Skin epidermis (tissue), 12 donors: ENCODE results near the gene KRT36.

Source experiments
- H3K27ac ChIP-seq, 21 experiments: fragments of 200-600 bp; sonication (generic) in 11 of 21; one replicate each; pipeline ENCODE4 v1.5.0; 2020; ENCODE audit warnings: mild to moderate bottlenecking in 3 of 21, inconsistent platforms in 2 of 21, moderate library complexity in 2 of 21
- H3K4me3 ChIP-seq, 7 experiments: fragments of 200-600 bp; sonication (generic) in 2 of 7; one replicate each; pipeline ENCODE4 v1.5.0; 2020; ENCODE audit warnings: inconsistent platforms in 2 of 7, mild to moderate bottlenecking in 2 of 7, moderate library complexity in 1 of 7

The KRT36 gene

DNA sequence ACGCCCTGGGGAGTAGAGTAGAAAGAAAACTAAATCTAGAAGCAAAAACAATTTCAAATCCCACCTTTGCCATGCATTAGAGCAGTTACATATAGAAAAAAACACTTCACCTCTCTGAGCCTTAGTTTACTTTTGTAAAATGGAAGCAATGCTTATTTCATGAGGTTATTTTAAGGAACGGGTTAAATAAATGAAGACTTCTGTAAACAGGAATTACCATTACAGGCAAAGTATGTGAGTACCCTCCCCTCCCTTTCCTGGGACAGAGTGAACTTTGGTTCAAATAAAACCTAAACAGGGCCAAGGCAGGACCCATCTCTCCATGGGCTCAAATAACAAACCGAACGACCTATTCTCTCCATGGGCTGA, 33.5 kb upstream of the KRT36 start:
- Histone ChIP-seq H3K4me3 (no peak overlapping the region), H3K27ac (no peak overlapping the region)

GRCh38 chr17:41522301-41523224, 32.9 kb upstream of the KRT36 start:
- Histone ChIP-seq H3K4me3 (no peak overlapping the region), H3K27ac (peak overlapping the region in 4 of 21 experiments; percentile 2 to 29 (median 12))

GRCh38 chr17:41521574-41522261, 32.0 kb upstream of the KRT36 start:
- Histone ChIP-seq H3K27ac (peak overlapping the region in 4 of 21 experiments; percentile 2 to 42 (median 34)), H3K4me3 (no peak overlapping the region)

DNA sequence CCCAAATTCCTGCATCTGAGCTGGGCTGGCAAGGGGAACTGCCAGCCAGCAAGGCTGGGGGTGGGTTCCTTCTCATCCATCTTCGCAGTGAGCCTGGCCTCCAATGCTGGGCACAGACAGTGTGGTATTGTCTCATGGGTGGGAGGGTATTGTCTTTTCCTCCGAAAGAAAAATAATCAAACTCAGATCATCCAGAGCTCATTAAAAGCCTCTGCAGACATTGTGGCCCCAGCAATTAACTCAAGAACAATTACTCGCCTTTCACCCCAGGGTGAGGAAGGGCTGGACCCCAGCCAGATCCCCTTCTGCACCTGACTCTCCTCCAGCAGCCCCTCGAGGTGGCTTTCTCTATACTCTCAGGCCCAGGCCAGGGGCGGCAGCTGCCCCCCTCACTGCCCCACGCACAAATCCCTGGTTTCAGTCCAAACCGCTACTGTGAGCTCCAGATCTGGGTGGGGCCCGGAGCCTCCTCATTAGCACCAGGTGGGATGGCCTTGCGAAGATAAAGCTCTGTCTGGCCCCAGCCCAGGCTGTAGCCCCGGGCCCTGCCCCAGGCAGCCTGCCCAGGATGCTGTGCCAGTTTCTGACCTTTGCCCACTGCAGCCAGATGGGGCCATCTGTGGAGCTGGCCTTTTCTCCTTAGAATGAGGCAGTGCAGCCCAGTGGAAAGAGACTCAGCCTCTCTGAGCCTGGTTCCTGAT, 31.3 kb upstream of the KRT36 start:
- peak overlapping the region in 3 of 21 experiments; percentile 42 to 68 (median 51) for H3K27ac ChIP-seq
- no peak overlapping the region for H3K4me3 ChIP-seq

- peak overlapping the region in 1 of 7 experiments; percentile 49 for H3K4me3 ChIP-seq
- peak overlapping the region in 7 of 21 experiments; percentile 29 to 68 (median 51) for H3K27ac ChIP-seq
These were observed 30.0 kb upstream of the KRT36 start for GRCh38 chr17:41519501-41520224.

DNA sequence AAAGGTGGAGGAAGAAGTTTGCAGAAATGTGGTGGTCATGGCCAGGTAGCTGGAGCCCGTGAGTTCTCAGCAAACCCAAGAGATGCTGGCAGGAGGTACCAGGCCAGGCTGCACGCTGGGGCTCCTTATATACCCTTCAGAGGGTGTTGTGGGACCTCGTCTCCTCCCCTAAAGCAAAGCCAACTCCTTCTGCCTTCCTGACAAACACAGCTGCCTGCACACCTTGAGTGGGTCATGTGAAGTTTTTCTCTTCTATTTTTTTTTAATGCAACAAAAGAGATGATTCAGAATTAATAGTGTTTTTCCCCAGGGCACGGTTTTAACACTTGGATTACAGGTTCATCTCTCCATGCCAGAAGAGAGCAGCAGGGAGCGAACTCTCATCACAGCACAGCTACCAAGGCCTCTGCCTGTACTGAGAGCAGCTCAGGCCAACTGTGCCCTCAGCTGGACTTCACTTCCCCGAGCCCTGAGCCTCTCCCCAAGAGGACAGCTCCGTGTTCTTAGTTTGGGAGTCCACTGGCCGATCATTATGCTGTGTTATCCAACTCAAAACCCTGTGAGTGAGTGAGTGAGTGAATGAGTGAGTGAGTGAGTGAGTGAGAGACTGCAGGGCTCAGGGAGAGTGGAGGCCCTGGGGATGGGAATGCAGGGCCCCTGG, 29.2 kb upstream of the KRT36 start, which contains the start of gene KRT15:
Gene KRT15, minus strand, starts transcription at position 102 of the 661 bp plus-strand sequence. Its CDS starts 63 bp downstream, at position 39.
- Histone ChIP-seq H3K4me3 (peak within 1 kb of the TSS; percentile 3 to 49 (median 13)), H3K27ac (peak within 1 kb of the TSS in 10 of 21 experiments; percentile 24 to 68 (median 46))

DNA sequence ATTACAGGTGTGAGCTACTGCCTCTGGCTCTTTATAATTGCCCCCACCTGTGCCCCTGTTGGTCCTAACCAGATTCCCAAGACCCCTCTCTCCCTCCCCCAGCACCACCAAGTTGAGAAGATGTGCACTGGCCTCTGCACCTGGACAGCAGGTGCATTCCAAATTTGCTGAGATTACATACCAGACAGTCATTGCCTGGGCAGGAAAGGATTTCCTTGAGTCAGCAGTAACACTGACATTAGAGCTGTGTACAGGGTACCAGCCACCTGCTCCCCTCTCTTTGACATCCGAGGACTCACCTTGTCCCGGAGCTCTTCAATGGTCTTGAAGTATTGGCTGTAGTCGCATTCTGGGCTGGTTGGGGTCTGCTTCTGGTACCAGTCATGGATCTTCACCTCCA, 28.3 kb upstream of the KRT36 start:
- peak overlapping the region; percentile 3 to 49 (median 13) for H3K4me3 ChIP-seq
- H3K27ac ChIP-seq, result peak overlapping the region in 7 of 21 experiments; percentile 24 to 68 (median 46)

DNA sequence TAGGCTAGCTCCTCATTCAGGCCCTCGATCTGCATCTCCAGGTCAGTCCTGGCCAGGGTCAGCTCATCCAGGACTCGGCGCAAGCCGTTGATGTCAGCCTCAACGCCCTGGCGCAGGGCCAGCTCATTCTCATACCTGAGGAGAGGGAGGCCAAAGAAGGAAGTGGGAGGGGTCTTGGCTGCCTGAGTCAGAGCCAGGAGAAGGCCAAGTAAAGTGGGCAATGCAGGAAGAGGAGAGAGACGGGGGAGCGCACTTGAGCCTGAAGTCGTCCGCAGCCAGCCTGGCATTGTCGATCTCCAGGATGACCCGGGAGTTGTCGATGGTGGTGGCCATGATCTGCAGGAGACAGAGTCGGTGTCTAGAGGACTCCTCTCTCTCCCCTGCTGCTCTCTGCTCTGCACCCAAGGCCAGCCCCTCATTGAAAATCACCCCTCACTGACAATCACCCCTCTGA, 27.1 kb upstream of the KRT36 start:
- H3K27ac ChIP-seq, result peak overlapping the region in 7 of 21 experiments; percentile 8 to 68 (median 46)
- H3K4me3 ChIP-seq, result peak overlapping the region in 5 of 7 experiments; percentile 12 to 49 (median 37)

DNA sequence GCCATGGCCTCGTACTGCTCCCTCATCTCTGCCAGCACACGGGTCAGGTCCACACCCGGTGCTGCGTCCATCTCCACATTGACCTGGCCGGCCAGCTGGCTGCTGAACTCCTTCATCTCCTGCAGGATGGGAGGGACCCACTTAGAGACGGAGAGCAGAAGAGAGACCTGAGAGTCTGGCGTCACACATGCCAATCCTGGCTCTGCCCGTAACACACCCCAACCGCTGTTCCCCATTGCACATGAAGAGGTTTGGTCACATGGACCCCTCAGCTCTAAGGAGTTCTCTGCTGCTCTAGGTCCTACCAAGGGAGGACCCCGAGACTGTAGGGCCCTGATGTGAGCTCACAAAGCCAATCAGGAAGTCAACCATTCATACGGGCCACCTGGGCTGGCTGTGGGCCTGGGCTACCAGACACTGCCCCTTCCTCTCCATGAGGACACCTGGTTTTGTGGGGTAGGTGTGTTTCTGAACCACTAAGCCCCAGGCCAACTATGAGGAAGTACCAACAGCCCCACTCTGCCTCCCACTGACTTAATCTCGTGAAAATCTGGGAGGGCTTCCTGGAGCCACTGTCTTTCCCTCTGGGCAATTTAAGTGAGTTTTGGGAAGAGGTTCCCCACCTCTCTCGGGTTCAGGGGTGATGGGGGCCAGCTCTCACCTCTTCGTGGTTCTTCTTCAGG, 26.6 kb upstream of the KRT36 start:
- Histone ChIP-seq H3K27ac (peak overlapping the region in 7 of 21 experiments; percentile 2 to 68 (median 29)), H3K4me3 (peak overlapping the region in 5 of 7 experiments; percentile 4 to 49 (median 37))

DNA sequence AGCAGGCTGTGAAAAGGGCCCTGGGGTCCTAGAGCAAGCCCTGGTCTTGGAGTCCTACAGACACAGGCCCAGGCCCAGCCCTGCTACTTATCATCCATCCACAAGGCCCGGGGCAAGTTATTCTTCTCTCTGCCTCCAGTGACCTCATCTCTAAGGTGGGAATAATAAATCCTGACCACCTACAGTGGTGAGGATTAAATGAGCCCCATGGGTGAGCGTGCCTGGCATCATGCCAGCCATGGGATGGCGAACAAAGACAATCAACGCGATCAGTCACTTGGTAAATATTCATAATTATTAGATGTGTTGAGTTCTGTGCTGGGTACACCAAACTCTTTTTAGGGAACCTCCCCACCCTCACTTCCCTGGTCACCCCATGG, 23.4 kb upstream of the KRT36 start:
- no peak overlapping the region for H3K27ac ChIP-seq

DNA sequence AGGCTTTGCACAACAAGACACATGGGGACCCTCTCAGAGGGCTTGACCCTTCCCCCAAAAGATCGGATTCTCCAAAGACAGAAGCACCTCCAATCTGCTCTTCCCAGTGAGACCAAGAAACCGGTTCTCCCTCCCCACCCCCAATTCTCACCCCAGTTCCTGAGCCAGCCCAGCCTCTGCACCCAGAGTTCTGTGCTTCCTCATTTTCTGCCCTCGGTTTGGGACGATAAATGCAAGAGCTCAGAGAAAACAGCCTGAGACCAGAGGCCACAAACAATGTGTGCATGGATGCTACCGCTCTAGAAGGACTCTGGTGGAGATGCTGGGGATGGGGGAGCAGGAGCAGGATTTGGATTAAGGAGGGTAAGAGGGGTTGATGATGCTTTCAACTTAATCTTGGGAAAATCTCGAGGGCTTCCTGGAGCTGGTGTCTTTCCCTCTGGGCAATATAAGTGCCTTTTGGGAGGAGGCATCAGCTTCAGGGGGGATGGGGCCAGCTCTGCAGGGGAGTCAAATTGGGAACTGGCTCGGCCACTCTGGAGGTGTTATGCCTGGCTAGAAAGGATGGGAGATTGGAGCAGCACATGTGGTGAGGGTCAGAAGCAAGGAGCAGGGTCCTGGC, 22.9 kb upstream of the KRT36 start:
- Histone ChIP-seq H3K4me3 (no peak overlapping the region), H3K27ac (no peak overlapping the region)

More for the DNA sequence above, 23.4 kb upstream of the KRT36 start:
- H3K4me3 ChIP-seq, result no peak overlapping the region

- no peak overlapping the region for H3K27ac ChIP-seq
- H3K4me3 ChIP-seq, result no peak overlapping the region
These were observed 22.0 kb upstream of the KRT36 start for GRCh38 chr17:41511716-41512115.

DNA sequence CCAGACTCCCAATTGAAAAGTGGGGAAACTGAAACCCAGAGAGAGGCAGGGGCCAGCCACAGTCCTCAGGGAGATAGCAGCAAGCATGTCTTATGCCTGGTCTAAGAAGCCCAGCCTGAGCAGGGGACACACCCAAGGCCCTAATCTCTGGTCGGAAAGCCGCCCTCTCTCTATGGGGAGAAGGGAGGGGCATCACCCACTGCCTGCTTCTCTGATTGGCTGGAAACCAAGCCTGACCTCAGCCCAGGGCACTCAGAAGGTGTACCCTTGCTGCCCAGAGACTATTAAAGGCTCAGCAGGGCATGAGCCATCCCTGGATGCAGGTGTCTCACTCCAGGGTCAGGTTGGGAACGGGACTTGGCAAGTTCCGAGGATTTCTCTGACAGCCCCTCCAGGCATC, 21.4 kb upstream of the KRT36 start:
- Histone ChIP-seq H3K4me3 (no peak overlapping the region), H3K27ac (no peak overlapping the region)

DNA sequence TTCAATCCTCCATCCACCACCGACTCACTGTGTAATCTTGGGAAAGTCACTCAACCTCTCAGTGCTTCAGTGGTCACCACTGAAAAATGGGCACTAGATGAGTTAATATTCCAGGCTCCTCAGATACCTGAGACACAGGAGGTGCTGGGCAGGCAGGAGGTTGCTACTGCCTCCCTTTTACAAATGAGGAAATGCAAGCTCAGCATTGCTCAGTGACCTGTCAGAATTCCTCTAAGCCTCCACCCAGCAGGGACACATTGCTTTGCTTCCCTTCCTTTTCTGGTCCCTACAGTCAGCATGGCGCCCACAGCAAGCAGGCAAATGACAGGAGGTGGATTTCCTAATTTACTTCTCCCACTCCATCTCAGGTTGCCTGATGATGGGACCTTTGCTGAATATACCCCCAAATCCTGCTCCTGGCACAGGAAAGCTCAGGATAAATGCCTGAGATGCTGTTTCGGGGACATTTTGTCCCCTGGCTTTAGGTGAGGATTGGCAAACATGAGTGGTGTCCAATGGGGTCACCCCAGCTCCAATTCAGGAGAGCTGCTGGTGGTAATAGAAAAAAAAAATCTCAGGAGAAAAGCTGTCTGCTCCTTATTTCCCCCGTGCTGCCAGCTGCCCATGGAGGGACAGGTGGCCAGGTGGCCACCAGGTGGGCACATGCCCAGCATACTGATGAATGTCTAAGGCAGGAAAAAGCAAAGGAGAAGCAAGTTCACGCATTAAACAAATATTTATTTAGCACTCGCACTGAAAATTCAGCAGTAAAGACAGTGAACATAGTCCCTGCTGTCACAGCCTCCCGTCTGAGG, 20.7 kb upstream of the KRT36 start:
- Histone ChIP-seq H3K4me3 (no peak overlapping the region), H3K27ac (no peak overlapping the region)

GRCh38 chr17:41507315-41507880, 17.7 kb upstream of the KRT36 start:
- Histone ChIP-seq H3K27ac (peak overlapping the region in 1 of 21 experiments; percentile 14), H3K4me3 (no peak overlapping the region)
